Fibroblast of lung (primary cell): ENCODE measurements around the gene FILIP1L. TPM values are rescaled to one million over a fixed set of nuclear protein-coding genes. Genes with fewer than 3 reads are reported as not detected.

Source experiments
- DNase-seq, 2 donors: peaks; one replicate each; pipeline versions ENCODE4 v3.0.0 to v3.0.0-alpha.2; 2010; ENCODE audit warnings: low read depth in 2 of 2
- H2AFZ ChIP-seq: 2 replicates; pipeline ENCODE4 v1.5.1; 2012; ENCODE audit warnings: low read length, control low read depth, inconsistent platforms
- H3K27ac ChIP-seq: 2 replicates; pipeline ENCODE4 v1.5.1; 2011; ENCODE audit warnings: low read length, control low read depth; ENCODE audit not compliant: insufficient read depth
- H3K27me3 ChIP-seq: 2 replicates; pipeline ENCODE4 v1.5.1; 2011; ENCODE audit warnings: mild to moderate bottlenecking, low read length; ENCODE audit not compliant: control insufficient read depth, insufficient read depth
- H3K36me3 ChIP-seq: 2 replicates; pipeline ENCODE4 v1.5.1; 2011; ENCODE audit warnings: low read length; ENCODE audit not compliant: control insufficient read depth, insufficient read depth
- H3K4me1 ChIP-seq: 2 replicates; pipeline ENCODE4 v1.5.1; 2011; ENCODE audit warnings: low read length; ENCODE audit not compliant: control insufficient read depth, insufficient read depth; ENCODE audit errors: extremely low read depth
- H3K4me2 ChIP-seq: 2 replicates; pipeline ENCODE4 v1.5.1; 2011; ENCODE audit warnings: low read length, control low read depth; ENCODE audit not compliant: insufficient read depth; ENCODE audit errors: extremely low read depth
- H3K4me3 ChIP-seq, 4 experiments: fragments of 200-600 bp in 1 of 4; sonication (generic) in 1 of 4; replicated peaks in 1 of 4; 2 replicates each; pipeline ENCODE4 v1.5.1; 2011 to 2016; ENCODE audit warnings: low read length in 4 of 4, low read depth in 3 of 4, mild to moderate bottlenecking in 3 of 4, control low read depth in 2 of 4, inconsistent platforms in 1 of 4, mixed read lengths in 1 of 4; ENCODE audit not compliant: insufficient read depth in 1 of 4; ENCODE audit errors: control extremely low read depth in 1 of 4
- H3K79me2 ChIP-seq: 2 replicates; pipeline ENCODE4 v1.5.1; 2012; ENCODE audit warnings: mild to moderate bottlenecking, low read length, inconsistent platforms; ENCODE audit not compliant: control insufficient read depth, insufficient read depth
- H3K9ac ChIP-seq: 2 replicates; pipeline ENCODE4 v1.5.1; 2011; ENCODE audit warnings: mild to moderate bottlenecking, low read length, control low read depth; ENCODE audit not compliant: insufficient read depth
- H3K9me3 ChIP-seq: 2 replicates; pipeline ENCODE4 v1.5.1; 2012; ENCODE audit warnings: low read depth, low read length; ENCODE audit not compliant: control insufficient read depth, insufficient read depth
- H4K20me1 ChIP-seq: 2 replicates; pipeline ENCODE4 v1.5.1; 2011; ENCODE audit warnings: low read length; ENCODE audit not compliant: control insufficient read depth, insufficient read depth; ENCODE audit errors: extremely low read depth
- EZH2 ChIP-seq: IDR thresholded peaks from 2 replicates; pipeline ENCODE4 v1.5.1; 2012; ENCODE audit warnings: low read length, control low read depth, mild to moderate bottlenecking; ENCODE audit errors: missing control alignments
- polyA plus RNA-seq, 2 donors: library from polyadenylated mRNA; depleted of rRNA in 1 of 2; stranded (reverse) in 1 of 2; unstranded in 1 of 2; fragments of >200 nt; gene quantifications; 2 replicates each; pipeline ENCODE4 v1.2.1, GENCODE V29; 2011 to 2012; ENCODE audit warnings: missing spikeins in 1 of 2
- total RNA-seq: library from RNA; depleted of rRNA; stranded (reverse); fragments of >200 nt; gene quantifications from 2 replicates; pipeline ENCODE4 v1.2.1, GENCODE V29; 2014
- TF ChIP-seq, protein P1 (sequence below), 2 donors: IDR thresholded peaks in 1 of 2; conservative IDR thresholded peaks in 1 of 2; 1 replicate in 1 of 2; 2 replicates in 1 of 2; pipeline ENCODE4 v1.5.1; 2011 to 2012; ENCODE audit warnings: low read length in 2 of 2, control low read depth in 1 of 2, inconsistent platforms in 1 of 2, low read depth in 1 of 2, mild to moderate bottlenecking in 1 of 2

The FILIP1L gene
- total and polyA plus RNA-seq, 2 donors (not counting 1 experiment from before 2014, with no cell fraction given), result 92.8 to 126 TPM

DNA sequence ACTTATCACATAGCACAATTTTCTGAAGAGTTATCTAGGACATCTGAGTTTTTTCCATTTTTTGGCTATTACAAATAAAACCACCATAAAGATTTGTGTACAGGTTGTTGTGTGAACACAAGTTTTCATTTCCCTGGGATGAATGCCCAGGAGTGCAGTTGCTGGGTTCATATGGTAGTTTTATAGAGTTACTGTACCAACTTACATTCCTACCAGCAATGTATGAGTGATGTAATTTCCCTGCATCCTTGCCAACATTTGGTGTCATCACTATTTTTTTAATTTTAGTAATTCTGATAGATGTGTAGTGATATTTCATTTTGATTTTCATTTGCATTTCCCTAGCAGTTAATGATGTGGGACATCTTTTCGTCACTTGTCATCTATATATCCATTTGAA, 20.5 kb downstream of the FILIP1L start:
- no peak overlapping the region for H3K27ac ChIP-seq
- no peaks in the 10 kb centered on the region for H3K9me3 ChIP-seq
- no peak overlapping the region for H3K4me3 ChIP-seq
- no peaks in the 10 kb centered on the region for H4K20me1 ChIP-seq
- H2AFZ ChIP-seq, result no peak overlapping the region
- no peaks in the 10 kb centered on the region for H3K79me2 ChIP-seq
- DNase-seq, result no peak
- no peaks in the 10 kb centered on the region for H3K27me3 ChIP-seq
- no peaks in the 10 kb centered on the region for H3K36me3 ChIP-seq
- peaks cover 4% of the 10 kb centered on the region for H3K4me1 ChIP-seq
- no peak for TF ChIP-seq EZH2
- TF ChIP-seq, protein P1, sequence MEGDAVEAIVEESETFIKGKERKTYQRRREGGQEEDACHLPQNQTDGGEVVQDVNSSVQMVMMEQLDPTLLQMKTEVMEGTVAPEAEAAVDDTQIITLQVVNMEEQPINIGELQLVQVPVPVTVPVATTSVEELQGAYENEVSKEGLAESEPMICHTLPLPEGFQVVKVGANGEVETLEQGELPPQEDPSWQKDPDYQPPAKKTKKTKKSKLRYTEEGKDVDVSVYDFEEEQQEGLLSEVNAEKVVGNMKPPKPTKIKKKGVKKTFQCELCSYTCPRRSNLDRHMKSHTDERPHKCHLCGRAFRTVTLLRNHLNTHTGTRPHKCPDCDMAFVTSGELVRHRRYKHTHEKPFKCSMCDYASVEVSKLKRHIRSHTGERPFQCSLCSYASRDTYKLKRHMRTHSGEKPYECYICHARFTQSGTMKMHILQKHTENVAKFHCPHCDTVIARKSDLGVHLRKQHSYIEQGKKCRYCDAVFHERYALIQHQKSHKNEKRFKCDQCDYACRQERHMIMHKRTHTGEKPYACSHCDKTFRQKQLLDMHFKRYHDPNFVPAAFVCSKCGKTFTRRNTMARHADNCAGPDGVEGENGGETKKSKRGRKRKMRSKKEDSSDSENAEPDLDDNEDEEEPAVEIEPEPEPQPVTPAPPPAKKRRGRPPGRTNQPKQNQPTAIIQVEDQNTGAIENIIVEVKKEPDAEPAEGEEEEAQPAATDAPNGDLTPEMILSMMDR (conservative IDR thresholded peaks at IDR 0.05 in 1 of 2, IDR thresholded peaks at IDR 0.05 in 1 of 2; ENCODE audit: low read depth in 1 of 2, low read length in 2 of 2), result no peak
- no peak overlapping the region for H3K9ac ChIP-seq
- no peak overlapping the region for H3K4me2 ChIP-seq

- no peaks in the 10 kb centered on the region for H3K36me3 ChIP-seq
- H3K9ac ChIP-seq, result no peak overlapping the region
- no peak overlapping the region for H2AFZ ChIP-seq
- H3K79me2 ChIP-seq, result no peaks in the 10 kb centered on the region
- H3K27ac ChIP-seq, result no peak overlapping the region
- TF ChIP-seq, protein P1 (conservative IDR thresholded peaks at IDR 0.05 in 1 of 2, IDR thresholded peaks at IDR 0.05 in 1 of 2; ENCODE audit: low read depth in 1 of 2, low read length in 2 of 2), result no peak
- no peak for TF ChIP-seq EZH2
- H3K9me3 ChIP-seq, result no peaks in the 10 kb centered on the region
- H4K20me1 ChIP-seq, result no peaks in the 10 kb centered on the region
- no peaks in the 10 kb centered on the region for H3K27me3 ChIP-seq
- H3K4me3 ChIP-seq, result no peak overlapping the region
- no peak overlapping the region for H3K4me2 ChIP-seq
- DNase-seq, result no peak
- peaks cover 7% of the 10 kb centered on the region for H3K4me1 ChIP-seq
Measured at GRCh38 chr3:100090669-100091005, 23.7 kb downstream of the FILIP1L start.

- no peaks in the 10 kb centered on the region for H3K9me3 ChIP-seq
- H3K36me3 ChIP-seq, result no peaks in the 10 kb centered on the region
- DNase-seq, result peak; percentile 65 to 70
- TF ChIP-seq EZH2, result no peak
- TF ChIP-seq, protein P1 (conservative IDR thresholded peaks at IDR 0.05 in 1 of 2, IDR thresholded peaks at IDR 0.05 in 1 of 2; ENCODE audit: low read depth in 1 of 2, low read length in 2 of 2), result peak; percentile 58 to 68
- H3K4me3 ChIP-seq, result no peak overlapping the region
- H3K27me3 ChIP-seq, result no peaks in the 10 kb centered on the region
- no peaks in the 10 kb centered on the region for H3K79me2 ChIP-seq
- H2AFZ ChIP-seq, result no peak overlapping the region
- H3K9ac ChIP-seq, result no peak overlapping the region
- H3K4me2 ChIP-seq, result no peak overlapping the region
- peaks cover 7% of the 10 kb centered on the region for H3K4me1 ChIP-seq
- no peaks in the 10 kb centered on the region for H4K20me1 ChIP-seq
- H3K27ac ChIP-seq, result no peak overlapping the region
Measured at GRCh38 chr3:100089812-100090668, 24.3 kb downstream of the FILIP1L start.
